Testis (tissue), 2 donors: ENCODE data around the gene ITIH3.

ENCODE experiments used
- CTCF ChIP-seq, 3 experiments: fragments of 450-650 bp in 2 of 3; fragments of 200-600 bp in 1 of 3; sonication (generic) in 1 of 3; IDR thresholded peaks; one replicate each; pipeline ENCODE4 v1.5.1; 2016 to 2019; ENCODE audit warnings: antibody characterized with exemption in 3 of 3, mild to moderate bottlenecking in 2 of 3, moderate library complexity in 1 of 3
- POLR2A ChIP-seq: fragments of 450-650 bp; IDR thresholded peaks from one replicate; pipeline ENCODE4 v1.6.1; 2017; ENCODE audit warnings: antibody characterized with exemption, mild to moderate bottlenecking, moderate library complexity

DNA sequence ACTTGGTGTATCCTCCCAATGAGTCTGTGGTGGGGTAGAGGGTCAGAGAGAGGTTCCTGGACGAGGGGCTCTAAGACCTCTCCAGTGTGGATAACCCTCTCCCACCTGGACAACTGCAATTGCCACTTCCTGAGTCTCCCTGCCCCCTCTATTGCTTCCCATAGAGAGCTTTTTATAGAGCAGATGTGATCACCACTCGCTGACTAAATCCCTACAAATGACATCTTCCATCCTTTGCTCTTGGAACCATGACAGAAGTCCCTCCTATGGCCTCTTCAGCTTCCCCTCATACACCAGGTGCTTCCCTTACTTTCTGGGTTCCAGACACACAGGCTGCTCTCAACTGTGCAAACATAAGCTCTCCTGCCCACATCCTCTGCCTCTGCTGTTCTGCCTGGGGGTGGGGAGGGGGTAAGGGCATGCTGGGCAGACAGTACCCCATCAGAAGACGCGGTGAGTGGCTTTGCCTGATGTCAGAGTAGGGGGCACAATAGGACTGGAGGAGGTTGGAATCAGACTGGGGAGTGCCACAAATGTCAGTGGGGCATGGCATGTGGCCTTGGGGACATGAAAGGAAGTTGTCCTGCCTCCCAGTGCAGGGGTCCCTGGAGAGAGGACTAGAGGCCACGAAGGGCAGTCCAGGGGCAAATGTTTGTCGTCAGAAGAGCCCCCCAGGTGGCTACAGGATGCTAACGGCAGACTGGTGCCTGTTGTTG is 15.2 kb downstream of the ITIH3 start:
- no peak for TF ChIP-seq POLR2A
- TF ChIP-seq CTCF (IDR thresholded peaks at IDR 0.05): no peak
